NCI-H526 treated with DMSO at 0.1 percent for 48 hours (cell line): ENCODE data around the gene MRPS34.
A peak's percentile ranks its signal among the peaks of the same experiment; 100 is the strongest.

Experiments
- DNase-seq: peaks from one replicate; lab custom pipeline; 2025; lab: John Stamatoyannopoulos, UW

Gene MRPS34

DNA sequence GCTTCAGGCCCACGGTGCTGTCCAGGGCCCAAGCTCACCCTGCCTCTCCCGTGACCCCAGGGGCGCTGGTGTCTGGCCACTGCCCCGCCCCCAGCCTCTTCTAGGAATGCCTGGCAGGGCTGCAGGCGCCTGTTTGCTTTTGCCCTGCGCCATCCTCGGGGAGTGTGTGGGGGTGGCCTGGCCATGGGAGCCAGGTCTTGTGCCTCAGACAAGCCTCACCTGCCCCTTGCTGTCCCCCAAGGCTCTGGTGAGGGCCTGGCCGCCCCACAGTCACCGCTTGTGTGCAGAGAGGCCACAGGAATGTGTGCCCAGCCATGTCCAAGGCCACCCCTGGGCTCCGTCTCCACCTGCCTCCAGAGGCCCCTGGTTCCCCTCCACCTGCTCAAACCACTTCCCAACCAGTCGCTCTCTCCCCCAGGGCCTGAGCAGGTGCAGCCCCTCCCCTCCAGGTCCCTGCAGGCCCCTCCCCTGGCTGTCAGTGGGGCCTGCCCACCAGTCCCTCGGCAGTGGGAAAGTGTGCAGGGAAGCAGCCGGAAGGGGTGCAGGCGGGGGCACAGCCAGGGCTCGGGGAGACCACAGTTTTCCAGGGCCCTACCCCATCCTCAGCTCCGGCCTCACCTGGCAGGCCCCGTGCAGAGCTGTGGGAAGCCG lies 21.4 kb upstream of the MRPS34 start:
- no peak for DNase-seq

DNA sequence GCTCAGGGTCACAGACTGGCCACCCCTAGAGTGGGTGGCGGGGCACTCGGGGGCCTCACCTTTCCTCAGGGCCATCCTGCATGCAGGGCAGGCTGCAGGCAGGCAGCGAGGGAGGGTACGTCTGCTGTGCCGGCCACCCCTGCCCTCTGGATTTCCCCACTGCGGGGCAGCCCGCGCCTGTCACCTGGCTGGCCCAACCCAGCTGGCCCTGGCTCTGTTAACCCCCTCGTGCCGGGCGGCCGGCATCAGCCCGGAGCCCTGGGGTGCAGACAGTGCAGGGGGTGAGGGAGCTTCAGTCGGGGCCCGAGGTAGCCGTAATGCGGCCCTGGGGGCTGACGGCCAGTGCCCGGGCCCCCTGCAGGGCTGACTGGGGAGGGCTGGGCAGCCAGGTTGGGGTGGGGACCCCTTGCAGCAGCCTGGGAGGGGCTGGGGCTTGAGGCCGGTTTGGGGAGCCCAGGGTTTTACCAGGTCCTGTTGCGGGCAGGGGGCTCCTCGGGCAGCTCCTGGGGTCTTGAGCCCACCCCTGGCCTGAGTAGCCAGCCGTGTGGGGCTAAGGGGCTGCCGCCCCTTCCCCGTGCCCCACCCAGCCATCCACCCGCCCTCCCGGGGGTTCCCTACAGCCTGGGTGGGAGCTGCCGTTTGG lies 20.8 kb upstream of the MRPS34 start, which contains the start of gene IGFALS:
Gene IGFALS, minus strand, starts transcription at position 128 of the 643 bp plus-strand sequence. Its CDS starts 53 bp downstream, at position 75.
- no peak for DNase-seq

DNA sequence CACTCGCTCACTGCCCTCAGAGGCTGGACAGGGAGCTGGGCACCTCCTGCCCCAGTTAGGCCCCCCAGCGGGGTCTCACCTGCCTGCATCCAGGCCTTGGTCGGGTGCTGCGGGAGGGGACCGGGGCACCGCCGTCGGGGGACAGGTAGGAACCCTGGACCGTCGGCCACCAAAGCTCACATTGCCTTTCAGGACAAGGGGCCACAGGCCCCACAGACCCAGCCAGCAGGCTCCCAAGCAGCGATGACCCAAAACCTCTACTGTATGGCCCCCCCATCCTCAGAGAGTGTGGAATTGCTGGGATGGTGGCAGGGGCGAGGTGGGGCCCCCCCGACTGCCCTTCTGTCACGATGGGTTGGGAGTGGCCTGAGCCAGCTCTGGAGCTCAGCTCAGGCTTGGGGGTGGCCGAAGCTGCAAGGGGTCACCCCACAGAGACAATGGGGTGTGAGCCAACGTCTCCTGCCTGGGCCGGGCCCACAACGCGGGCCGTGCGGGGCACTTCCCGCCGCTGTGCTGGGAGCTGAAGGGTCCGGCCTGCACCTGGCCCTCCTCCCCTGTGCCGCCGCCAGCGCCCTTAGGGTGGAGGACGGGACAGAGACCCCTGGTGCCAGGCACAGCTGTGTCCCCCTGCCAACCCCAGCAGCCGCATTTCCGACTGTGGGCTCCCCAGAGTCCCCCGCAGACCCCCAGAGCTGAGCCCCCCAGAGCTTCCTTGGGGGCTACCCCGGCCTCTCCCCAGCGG lies 20.1 kb upstream of the MRPS34 start:
- no peak for DNase-seq

DNA sequence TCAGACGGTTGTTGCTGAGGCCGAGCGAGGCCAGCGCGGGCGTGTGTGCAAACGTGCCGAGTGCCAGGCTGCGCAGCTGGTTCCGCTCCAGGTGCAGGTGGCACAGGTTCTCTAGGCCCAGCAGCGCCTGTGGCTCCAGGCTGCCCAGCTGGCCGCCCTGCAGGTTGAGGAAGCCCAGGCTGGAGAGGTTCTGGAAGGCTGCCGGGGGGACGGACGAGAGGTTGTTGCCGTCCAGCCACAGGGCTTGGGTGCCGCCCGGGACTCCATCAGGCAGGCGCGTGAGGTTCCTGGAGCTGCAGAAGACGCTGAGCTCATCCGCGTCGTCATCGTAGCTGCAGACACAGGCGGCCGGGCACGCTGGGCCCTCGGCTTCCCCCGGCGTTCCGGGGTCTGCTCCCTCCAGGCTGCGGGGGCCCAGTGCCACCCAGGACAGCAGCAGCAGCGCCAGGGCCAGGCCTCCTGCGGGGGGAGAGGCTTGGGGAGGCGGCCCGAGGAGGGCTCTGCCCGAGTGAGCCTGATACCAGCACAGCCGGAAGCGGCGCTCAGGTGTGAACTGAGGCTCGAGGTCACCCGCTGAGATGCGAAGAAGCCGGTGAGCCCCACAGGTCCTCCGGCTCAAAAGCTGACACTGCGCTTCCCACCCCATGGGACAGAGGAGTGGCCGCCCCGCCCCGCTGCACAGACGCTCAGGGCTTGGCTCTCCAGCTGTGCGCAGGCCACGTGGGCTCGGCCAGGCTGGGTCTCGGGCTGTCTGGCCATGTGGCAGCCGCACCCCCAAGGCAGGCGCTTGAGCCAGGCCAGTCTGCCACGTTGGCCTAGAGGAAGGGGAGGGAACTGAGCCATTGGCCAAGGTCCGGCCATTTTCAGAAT lies 19.2 kb upstream of the MRPS34 start:
- DNase-seq, result no peak

DNA sequence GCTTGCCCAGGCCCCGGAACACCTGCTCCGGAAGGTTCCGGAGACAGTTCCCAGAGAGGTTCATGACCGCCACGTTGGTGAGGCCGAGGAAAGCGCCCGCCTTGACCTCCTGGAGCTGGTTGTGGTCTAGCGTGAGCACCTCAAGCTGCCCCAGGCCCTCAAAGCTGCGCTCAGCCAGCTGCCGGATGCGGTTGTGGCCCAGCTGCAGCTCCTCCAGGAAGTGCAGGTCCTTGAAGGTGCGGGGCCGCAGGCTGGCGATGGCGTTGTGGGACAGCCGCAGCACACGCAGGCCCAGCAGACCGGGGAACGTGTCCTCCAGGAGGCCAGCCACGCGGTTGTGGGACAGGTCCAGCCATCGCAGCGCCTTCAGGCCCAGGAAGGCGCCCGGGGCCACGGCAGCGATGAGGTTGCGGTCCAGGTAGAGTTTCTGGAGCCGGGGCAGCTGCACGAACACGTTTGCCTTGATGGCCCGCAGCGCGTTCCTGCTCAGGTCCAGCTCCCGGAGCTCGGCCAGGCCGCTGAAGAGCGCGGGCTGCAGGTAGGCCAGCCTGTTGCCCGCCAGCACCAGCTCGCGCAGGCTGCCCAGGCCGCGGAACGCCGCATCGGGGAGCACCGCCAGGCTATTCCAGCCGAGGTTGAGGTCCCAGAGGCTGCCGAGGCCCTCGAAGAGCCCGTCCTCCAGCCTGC lies 18.5 kb upstream of the MRPS34 start:
- no peak for DNase-seq

DNA sequence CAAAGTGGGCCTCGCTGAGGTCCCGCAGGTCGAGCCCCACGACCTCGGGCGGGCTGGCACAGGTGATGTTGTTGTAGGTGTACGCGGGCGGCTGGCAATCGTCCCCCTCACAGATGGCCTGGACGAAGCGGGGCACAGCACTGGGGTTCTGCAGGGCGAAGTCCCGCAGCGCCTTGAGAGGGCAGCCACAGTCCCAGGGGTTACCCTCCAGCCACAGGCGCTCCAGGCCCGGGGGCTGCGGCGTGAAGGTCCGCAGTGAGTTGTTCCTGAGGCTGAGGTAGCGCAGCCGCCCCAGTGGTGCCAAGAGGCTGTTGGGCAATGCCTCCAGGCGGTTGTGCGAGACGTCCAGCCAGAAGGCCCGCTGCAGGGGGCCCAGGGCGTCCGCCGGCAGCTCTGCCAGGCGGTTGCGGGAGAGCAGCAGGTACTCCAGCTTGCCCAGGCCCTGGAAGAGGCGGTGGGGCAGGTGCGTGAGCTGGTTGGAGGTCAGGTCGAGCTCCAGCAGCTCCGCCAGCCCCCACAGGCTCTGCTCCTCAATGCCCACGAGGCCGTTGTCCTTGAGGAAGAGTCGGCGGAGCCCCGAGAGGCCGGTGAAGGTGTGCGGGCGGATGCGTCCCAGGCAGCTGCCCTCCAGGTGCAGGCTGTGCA lies 17.8 kb upstream of the MRPS34 start:
- no peak for DNase-seq

DNA sequence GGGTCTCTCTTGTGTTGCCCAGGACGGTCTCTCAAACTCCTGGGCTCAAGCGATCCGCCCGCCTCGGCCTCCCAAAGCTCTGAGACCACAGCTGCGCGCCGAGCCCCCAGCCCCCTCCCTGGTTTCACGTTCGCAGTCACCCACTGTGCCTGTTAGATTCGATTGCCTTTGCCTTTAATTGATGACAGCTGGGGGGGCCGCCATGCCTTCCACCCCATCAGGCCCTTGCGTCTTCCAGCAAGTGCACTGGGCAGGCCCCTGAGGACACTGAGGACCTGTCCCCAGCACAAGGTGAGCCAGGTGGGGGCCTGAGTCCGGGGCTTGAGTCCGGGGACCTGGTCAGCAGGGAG lies 17.3 kb upstream of the MRPS34 start:
- DNase-seq, result no peak

DNA sequence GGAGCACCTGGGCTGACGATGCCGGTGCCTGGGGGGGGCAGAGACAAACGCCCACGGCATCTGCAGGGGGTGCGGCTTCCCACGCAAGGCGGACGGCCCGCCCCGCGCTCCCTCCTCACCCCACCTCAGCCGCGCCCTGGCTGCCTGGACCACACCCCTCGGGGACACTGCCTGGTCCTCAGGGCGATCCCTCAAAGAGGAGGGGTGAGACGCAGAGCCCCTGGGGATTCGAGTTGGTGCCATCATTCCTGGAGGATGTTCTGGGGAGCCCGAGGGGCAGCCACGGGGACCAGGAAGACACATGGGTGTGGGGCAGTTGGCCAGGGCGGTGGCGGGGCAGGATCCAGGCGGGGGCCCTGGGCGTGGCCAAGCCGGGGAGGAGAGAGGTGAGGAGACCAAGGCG lies 16.7 kb upstream of the MRPS34 start:
- DNase-seq, result no peak

DNA sequence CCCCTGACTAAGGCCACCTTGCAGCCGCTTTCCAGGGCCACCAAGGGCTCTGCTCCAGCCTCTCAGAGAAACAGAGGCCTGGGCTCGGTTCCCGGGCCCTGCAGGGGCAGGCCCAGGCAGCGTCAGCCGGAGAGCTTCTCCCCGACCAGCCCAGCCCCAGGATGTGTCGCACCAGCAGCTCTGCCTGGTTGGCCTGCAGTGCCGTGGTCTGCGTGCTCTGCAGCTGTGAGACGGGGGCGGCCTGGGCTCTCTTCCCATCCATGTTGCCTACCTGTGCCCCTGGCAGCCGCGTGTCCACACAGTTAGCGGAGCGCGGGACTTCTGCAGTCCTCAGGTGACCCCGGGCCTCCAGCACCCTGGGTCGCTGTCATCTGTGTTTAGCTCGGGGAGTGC lies 15.8 kb upstream of the MRPS34 start:
- no peak for DNase-seq

DNA sequence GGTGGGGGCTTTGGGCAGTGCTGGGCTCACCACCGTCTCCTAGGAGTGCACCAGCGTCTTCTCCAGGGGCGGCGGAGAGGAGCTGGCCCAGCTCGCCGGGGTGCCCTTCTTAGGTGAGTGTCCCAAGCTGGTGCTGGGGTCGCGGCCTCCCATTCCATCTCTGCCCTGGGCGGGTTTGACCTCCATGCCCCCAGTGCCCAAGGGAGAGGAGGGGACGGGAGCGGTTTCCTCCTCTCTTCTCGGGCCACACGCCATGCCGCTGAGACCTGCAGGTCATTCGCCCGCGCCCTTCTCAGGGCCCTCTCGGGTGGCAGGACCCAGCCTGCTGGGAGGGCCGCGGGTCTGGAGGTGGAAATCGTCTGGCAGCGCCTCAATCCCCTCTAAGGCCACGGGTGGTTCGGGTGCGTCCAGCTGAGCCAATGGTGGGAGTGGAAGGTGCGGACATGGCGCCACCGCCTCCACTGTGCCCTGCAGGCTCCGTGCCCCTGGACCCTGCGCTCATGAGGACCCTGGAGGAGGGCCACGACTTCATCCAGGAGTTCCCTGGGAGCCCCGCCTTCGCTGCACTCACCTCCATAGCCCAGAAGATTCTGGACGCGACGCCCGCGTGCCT lies 15.3 kb upstream of the MRPS34 start:
- no peak for DNase-seq

DNA sequence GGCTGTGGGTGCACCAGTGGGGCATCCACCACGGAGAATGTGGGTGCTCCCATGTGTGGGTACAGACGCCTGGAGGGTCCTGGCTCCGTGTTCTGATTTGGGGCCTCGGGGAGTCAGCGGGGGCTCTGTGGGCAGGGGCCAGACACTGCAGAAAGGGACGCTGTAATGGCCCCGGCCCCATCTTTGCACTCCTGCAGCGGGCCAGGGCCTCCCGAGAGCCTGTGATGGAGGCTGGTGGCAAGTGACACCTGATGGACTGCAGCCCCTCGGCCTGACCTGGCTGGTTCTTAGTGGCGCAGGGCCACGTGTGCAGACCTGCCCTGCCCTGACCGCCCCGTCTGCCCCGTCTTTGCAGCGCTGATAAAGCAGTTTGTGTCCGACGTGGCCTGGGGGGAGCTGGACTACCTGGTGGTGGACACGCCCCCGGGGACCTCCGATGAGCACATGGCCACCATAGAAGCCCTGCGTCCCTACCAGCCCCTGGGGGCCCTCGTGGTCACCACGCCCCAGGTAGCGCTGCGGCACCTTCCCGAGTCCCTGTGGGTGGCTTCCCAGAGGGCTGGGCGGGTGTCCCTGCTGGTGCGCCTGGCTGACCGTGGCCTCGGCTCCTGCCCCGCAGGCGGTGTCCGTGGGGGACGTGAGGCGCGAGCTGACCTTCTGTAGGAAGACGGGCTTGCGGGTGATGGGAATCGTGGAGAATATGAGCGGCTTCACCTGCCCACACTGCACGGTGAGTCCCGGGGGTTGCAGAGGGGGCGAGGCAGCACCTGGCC lies 14.6 kb upstream of the MRPS34 start:
- DNase-seq, result no peak

DNA sequence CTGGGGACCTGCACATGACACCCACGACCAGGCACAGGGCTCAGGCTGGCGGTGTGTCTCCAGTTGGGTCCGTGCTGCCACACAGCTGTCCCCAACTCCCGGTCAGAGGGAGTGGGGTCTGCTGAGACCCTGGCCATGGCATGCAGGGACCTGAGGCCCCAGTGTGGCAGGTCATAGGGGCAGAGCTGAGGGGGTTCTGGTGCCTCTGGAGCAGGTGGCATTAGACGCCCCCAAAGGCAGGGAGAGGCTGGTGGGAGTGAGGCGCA lies 14.1 kb upstream of the MRPS34 start:
- DNase-seq, result no peak

DNA sequence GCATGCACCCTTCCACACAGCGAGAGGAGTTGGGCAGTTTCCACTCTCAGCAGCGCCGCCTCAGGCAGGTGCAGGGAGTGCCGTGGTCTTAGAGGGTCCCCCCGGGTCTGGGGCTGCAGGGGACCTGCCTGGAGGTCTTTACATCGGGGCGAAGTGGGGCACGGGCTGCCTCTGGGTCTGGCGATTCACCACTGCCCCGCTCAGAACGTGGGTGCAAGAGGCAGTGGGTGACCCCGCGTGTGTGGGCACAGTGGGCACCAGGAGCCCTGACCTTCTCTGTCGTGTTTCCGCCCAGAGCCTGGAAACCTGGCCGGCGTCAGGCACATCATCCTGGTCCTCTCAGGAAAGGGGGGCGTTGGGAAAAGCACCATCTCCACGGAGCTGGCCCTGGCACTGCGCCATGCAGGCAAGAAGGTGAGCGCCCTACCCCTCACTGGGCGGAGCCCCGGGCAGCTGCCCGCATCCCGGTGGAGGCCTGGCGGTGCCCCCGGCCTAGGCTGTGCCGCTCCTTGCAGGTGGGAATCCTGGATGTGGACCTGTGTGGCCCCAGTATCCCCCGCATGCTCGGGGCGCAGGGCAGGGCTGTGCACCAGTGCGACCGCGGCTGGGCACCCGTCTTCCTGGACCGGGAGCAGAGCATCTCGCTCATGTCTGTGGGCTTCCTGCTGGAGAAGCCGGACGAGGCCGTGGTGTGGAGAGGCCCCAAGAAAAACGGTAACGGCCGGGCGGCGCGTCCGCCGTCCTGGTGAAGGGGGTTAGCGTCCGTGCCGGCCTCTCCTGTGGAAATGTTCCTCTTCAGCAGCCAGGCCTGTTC lies 13.5 kb upstream of the MRPS34 start:
- DNase-seq, result no peak

DNA sequence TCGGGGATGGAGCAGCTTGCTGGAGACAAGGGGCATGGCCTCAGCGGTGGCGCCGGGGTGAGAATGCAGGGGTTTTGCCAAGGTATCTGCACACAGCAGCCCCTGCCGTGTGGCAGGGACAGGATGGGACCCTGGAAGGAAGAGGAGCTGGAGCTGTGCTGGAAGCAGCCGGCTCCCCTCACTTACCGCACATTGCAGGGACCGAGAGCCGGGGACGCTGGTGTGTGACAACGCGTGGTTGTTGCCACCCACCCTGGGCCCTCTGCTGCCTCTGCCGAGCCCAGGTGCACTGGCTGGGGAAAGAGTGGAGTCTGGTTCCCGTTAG lies 12.9 kb upstream of the MRPS34 start:
- no peak for DNase-seq

DNA sequence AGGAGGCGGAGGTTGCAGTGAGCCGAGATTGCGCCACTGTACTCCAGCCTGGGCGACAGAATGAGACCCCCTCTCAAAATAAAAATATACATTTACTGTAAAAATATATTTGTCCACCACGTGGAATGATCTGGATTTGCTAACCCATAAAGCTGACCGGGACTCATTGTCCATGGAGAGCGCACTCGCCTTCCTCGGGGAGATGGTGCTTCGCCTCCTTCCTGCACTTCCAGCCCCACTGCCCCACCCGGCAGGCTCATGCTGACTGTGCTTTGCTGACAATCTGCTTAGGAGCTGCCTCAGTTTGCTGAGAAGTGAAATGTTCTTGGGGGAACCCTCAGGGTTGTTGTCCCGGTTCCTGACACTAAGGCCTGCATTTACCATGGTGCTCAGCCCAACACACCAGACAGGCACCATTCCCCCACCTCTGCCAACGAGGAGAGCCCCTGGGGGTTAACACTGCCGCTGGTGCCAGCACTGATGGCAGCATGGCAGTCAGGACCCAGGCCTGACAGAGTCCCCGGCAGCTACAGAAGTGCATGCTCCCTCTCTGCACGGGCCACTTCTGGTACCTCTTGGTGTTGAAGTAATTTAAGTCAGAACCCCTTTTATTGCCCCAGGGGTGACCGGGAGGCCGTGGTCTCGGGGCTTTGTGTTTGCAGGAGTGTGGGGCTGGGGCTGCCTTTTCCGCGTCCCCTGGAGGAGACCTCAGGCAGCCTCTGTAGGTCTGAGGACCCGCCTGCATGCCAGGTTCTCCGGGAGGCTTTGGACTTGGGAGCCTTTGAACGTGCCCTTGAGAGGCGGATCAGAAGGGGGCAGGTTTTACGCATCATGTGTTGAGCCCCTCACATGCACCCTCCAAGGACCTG lies 12.3 kb upstream of the MRPS34 start:
- no peak for DNase-seq

DNA sequence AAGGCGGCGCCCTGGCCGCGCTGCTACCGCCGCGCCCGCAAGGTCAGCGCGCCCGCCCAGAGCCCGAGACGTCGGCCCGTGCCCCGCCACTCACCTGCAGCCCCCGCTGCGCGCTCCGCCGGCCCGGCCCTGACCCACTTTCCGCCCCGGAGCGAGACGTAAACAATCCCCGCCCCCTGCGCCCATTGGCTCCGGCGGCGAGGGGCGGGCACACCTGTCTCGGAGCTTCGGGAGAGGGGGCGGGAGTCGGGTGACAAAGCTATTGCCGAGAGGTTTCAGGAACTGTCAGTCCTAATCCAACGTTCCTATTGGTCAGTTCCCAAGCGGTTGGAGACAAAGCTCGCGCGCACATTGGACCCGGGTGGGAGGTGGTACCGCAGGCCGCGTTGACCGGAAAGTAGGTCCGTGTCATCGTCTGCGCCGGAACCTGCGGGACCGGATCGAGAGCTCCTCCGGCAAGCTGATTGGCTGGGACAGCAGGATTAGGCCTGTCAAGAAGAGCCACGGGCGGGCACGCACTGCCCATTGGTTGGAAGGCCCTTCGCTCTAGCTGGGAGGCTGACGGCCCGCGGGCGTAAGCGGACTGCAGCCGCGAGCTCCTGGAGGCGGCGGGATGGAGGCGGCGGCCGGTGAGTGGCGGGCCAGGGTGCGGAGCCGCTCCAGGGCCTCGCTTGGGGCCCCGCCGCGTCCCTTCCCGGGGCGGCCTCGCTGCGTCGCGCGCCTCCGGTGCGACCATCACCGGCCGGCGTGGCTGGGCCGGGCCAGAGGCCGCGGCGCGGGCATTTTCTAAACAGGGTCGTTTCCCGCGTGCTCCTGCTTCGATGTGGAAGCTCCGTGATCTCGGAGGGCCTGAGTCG lies 9.7 kb upstream of the MRPS34 start, which contains the start of the genes NUBP2 and SPSB3:
Gene NUBP2, plus strand, starts transcription at position 553 of the 857 bp plus-strand sequence. Its CDS starts 61 bp downstream, at position 614.
Gene SPSB3, minus strand, starts transcription at position 164 of the 857 bp plus-strand sequence. CDS start 1,088 bp downstream, outside the sequence.
- DNase-seq, result peak; percentile 95

DNA sequence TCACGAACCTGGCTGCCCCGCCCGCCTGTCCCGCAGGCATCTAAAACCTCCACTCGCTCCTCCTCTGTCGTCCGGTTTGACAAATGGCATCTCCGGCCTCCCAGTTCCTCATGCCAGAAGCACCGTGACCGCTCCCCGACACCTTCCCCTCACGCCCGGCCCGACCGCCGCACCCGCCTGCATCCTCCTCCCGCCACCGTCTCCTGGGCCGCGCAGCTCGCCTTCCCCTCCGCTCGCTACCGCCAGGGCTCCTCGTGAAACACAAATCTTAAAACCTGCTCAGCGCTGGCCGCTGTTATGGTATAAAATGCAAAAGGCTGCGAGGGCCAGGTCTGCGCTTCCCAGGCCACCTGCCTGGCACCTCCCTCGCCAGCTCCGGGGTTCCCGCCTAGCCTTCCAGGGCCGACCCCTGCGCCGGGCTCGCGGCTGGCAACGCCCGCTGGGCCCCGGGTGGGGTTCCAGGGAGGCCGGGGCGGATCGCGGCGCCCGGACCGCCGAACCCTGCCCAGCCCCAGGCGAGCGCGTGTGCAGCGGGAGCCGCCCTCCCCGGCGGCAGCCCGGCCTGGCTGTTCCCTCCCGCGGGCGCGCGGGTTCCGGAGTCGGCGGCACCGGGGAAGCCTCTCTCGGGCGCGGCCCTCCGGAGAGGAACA lies 8.9 kb upstream of the MRPS34 start:
- DNase-seq, result no peak
